ENCODE data around the gene CMSS1.
"Not testable (repeated sequence)": the region's sequence is repeated elsewhere in the genome, so short reads cannot be mapped to it uniquely, and the experiment has no call there.

The CMSS1 gene

GRCh38 chr3:100226712-100227429 is 409.2 kb downstream of the CMSS1 start:
- TF ChIP-seq, protein P1, sequence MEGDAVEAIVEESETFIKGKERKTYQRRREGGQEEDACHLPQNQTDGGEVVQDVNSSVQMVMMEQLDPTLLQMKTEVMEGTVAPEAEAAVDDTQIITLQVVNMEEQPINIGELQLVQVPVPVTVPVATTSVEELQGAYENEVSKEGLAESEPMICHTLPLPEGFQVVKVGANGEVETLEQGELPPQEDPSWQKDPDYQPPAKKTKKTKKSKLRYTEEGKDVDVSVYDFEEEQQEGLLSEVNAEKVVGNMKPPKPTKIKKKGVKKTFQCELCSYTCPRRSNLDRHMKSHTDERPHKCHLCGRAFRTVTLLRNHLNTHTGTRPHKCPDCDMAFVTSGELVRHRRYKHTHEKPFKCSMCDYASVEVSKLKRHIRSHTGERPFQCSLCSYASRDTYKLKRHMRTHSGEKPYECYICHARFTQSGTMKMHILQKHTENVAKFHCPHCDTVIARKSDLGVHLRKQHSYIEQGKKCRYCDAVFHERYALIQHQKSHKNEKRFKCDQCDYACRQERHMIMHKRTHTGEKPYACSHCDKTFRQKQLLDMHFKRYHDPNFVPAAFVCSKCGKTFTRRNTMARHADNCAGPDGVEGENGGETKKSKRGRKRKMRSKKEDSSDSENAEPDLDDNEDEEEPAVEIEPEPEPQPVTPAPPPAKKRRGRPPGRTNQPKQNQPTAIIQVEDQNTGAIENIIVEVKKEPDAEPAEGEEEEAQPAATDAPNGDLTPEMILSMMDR (IDR thresholded peaks at IDR 0.05; ENCODE audit: low read depth, low read length) = no peak
- DNase-seq (ENCODE audit: extremely low read depth, low read depth) = no peak

GRCh38 chr3:100227511-100227921 is 409.9 kb downstream of the CMSS1 start:
- DNase-seq (ENCODE audit: extremely low read depth, low read depth) = no peak
- TF ChIP-seq, protein P1 (IDR thresholded peaks at IDR 0.05; ENCODE audit: low read depth, low read length) = no peak

- TF ChIP-seq, protein P1 (IDR thresholded peaks at IDR 0.05; ENCODE audit: low read depth, low read length) = no peak
Observed at GRCh38 chr3:100228247-100228646, 410.6 kb downstream of the CMSS1 start.

DNA sequence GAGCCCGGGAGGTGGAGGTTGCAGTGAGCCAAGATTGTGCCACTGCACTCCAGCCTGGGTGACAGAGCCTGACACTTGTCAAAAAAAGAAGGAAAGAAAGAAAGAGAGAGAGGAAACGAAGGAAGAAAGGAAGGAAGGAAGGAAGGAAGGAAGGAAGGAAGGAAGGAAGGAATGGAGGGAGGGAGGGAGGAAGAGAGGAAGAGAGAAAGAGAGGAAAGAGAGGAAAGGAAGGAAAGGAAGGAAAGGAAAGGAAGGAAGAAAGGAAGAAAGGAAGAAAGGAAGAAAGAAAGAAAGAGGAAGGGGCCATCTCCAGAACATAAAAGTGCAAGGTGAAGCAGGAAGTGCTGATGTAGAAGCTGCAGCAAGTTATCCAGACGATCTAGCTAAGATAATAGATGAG is 411.5 kb downstream of the CMSS1 start:
- not testable (repeated sequence) for DNase-seq (ENCODE audit: extremely low read depth, low read depth)

More at GRCh38 chr3:100228247-100228646, 410.6 kb downstream of the CMSS1 start:
- no peak for DNase-seq (ENCODE audit: extremely low read depth, low read depth)

DNA sequence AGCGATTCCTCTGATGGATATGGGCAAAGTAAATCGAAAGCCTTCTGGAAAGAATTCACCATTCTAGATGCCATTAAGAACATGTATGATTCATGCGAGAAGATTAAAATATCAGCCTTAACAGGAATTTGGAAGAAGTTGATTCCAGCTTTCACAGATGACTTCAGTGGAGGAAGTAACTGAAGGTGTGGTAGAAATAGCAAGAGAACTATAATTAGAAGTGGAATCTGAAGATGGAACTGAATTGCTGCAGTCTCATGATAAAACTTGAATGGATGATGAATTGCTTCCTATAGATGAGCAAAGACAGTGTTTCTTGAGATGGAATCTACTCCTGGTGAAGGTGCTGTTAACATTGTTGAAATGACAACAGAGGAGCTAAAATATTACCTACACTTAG is 413.0 kb downstream of the CMSS1 start:
- DNase-seq (ENCODE audit: extremely low read depth, low read depth) = no peak
- TF ChIP-seq, protein P1 (IDR thresholded peaks at IDR 0.05; ENCODE audit: low read depth, low read length) = no peak

Data from AG09319 (cell line).